Adipose tissue (tissue), 3 donors: ENCODE results near the gene NUS1. TPM values are rescaled to one million over a fixed set of nuclear protein-coding genes. Genes with fewer than 3 reads are reported as not detected.
"Not testable (repeated sequence)": the region's sequence is repeated elsewhere in the genome, so short reads cannot be mapped to it uniquely, and the experiment has no call there.

Source experiments
- H3K27ac ChIP-seq: one replicate; pipeline ENCODE4 v1.5.1; 2013; ENCODE audit warnings: low read depth, low read length
- WGBS, 3 donors: extraction: QIAGEN DNeasy Blood & Tissue Kit; methylation state at CpG; one replicate each; pipeline ENCODE4 v1.1.7; 2013; 5-methylcytosine and 5-hydroxymethylcytosine counted together
- polyA plus RNA-seq, 3 donors: library from polyadenylated mRNA; stranded (reverse); fragments of 200-250 nt; gene quantifications; one replicate each; pipeline ENCODE4 v1.2.3, GENCODE V29; 2013
- donor health status: healthy with polysubstance abuse.
- donor health status: Bipolar disorder and iron deficiency.
- donor health status: healthy.

The NUS1 gene
- polyA plus RNA-seq, 3 donors, result 11.8 to 21.9 (median 17.0) TPM

DNA sequence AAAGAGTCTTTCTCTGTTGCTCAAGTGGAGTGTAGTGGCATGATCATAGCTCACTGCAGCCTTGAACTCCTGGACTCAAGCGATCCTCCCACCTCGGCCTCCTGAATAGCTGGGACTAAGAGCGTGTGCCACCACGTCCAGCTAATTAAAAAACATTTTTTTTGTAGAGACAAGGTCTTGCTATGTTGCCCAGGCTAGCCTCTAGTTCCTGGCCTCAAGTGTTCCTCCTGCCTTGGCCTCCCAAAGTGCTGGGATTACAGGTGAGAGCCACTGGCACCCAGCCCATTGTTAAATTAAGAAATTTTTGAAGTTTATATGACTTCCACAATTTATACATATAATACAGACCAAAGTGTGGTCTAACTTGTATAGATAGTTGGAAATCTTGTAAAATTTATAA lies 14.3 kb downstream of the NUS1 start:
- WGBS, 3 donors, result 96 to 98% (median 97%) methylated on average over 4 of the region's 4 CpGs

DNA sequence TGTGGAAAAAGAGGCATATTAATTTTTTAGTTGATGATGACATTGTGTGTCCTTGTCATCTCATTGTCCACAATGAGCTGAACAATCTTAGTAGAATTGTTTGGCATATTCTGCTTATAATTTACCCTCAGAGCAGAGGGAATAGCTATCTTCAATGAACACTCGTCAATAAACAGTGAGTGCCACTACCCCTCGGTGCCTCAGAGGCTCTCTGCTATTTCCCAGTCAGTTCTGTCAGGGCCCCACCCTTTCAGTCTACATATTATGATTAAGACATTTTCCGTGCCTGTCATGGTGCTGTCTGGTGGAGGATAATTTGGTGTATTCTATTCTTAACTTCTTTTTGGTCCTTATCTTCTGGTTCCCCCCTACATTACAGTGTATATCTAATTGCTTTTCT lies 31.2 kb downstream of the NUS1 start:
- WGBS, 3 donors, result 63 to 77% (median 67%) methylated on average over 3 of the region's 3 CpGs

More for the DNA sequence above, 14.3 kb downstream of the NUS1 start:
- H3K27ac ChIP-seq, result not testable (repeated sequence)

DNA sequence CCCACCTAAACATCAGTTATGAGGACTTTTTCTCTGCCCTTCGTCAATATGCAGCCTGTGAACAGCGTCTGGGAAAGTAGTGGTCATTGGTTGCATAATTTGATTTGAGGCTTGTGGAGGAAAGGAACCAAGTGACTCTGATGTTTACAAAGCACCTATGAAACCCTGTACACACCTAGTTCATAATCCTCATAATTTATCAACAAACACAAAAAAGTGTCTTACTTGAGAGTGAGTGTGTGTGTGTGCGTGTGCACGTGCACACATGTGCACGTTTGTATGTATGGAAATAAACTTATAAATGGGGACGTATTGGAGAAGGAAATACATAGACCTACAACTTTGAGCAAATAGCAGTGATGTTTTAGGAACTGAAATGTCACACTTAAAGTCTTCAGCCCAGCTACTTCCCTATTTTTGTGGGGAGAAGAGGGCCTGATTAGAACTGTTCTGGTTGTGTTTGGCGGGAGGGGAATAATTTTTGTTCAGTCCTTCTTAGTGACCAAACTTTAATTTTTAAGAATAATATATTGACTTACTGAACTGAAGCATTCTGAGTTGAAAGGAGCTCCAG lies 31.8 kb downstream of the NUS1 start:
- WGBS, 3 donors, result 63 to 84% (median 64%) methylated on average over 6 of the region's 7 CpGs
- H3K27ac ChIP-seq, result not testable (repeated sequence)

More for the DNA sequence above, 31.2 kb downstream of the NUS1 start:
- no peak overlapping the region for H3K27ac ChIP-seq

- no peak overlapping the region for H3K27ac ChIP-seq
Measured at GRCh38 chr6:117711369-117711768, 36.1 kb downstream of the NUS1 start.

- no peak overlapping the region for H3K27ac ChIP-seq
Measured at GRCh38 chr6:117718895-117719294, 43.6 kb downstream of the NUS1 start.

- 95 to 97% (median 96%) methylated on average over 12 of the region's 12 CpGs for WGBS, 3 donors
- not testable (repeated sequence) for H3K27ac ChIP-seq
Measured at GRCh38 chr6:117721520-117721919, 46.3 kb downstream of the NUS1 start.

- 89 to 95% (median 95%) methylated on average over 1 of the region's 1 CpG for WGBS, 3 donors
- H3K27ac ChIP-seq, result no peak overlapping the region
Measured at GRCh38 chr6:117728626-117729025, 53.4 kb downstream of the NUS1 start.

- WGBS, 3 donors, result 40 to 48% (median 45%) methylated on average over 1 of the region's 1 CpG
- no peak overlapping the region for H3K27ac ChIP-seq
Measured at GRCh38 chr6:117729613-117730012, 54.3 kb downstream of the NUS1 start.

DNA sequence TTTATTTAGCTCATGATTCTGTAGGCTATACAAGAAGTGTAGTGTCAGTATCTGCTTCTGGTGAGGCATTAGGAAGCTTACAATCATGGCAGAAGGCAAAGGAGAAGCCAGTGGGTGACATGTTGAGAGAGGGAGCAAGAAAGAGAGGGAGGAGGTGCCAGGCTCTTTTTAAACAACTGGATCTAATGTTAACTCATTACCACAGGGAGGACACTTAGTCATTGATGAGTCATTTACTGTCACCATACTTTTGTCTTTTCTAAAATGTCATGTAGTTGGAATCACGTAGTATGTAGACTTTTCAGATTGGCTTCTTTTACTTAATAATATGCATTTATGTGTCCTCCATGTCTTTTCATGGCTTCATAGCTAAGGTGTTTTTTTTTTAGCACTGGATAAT lies 58.1 kb downstream of the NUS1 start:
- 82 to 92% (median 88%) methylated on average over 1 of the region's 1 CpG for WGBS, 3 donors
- no peak overlapping the region for H3K27ac ChIP-seq

DNA sequence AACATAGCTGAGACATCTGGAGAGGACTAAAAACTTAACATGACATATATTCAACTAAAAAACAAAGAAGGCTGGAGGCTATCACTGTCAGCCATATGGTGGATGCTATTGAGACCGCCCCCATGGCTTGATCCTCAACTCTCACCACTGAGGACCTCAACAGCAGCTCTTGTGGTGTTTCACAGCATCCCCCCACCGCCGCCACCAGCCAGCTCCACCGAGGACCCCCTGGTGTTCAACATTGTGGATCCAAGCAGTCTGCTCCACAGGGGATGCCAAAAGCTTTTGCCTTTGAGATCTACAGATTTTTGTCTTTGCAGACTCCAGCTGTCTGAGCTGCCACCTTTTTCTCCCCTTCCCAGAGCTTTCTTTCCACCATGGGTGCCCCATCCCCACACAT lies 64.6 kb downstream of the NUS1 start:
- WGBS, 3 donors, result 51 to 76% (median 62%) methylated on average over 4 of the region's 4 CpGs
- H3K27ac ChIP-seq, result no peak overlapping the region

DNA sequence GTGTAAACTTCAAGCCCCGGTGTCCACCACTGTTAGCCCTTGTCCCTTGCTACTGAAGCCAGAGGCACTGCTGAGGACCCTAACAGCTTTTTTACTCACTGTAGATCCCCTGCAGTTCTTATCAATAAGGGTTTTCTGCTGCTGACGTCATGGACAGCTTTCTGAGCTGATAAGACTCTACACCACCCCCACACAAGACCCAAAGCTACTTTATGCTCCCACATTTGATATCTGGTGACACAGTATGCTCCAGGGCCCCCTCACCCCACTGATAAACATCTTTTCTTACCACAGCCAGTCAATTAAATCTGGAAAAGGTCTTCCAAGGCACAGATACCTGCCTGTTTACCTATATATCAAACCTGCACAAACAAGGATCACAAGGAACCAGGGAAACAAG lies 65.3 kb downstream of the NUS1 start:
- WGBS, 3 donors, result 43 to 53% (median 51%) methylated on average over 2 of the region's 2 CpGs
- H3K27ac ChIP-seq, result no peak overlapping the region

DNA sequence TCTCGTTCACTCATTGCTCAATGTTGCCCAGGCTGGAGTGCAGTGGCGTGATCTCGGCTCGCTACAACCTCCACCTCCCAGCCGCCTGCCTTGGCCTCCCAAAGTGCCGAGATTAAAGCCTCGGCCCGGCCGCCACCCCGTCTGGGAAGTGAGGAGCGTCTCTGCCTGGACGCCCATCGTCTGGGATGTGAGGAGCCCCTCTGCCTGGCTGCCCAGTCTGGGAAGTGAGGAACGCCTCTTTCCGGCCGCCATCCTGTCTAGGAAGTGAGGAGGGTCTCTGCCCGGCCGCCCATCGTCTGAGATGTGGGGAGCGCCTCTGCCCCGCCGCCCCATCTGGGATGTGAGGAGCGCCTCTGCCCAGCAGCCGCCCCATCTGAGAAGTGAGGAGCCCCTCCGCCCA lies 75.4 kb downstream of the NUS1 start:
- H3K27ac ChIP-seq, result not testable (repeated sequence)
- 93 to 94% (median 94%) methylated on average over 25 of the region's 25 CpGs for WGBS, 3 donors

Other genes starting within 250 kb of the NUS1 start
- under 1 TPM in 2 of 3 donors, not detected in 1; 0.01 TPM for gene ROS1, start 249.5 kb upstream of the NUS1 start, polyA plus RNA-seq
- gene DCBLD1, start 192.8 kb upstream of the NUS1 start, polyA plus RNA-seq, result 1 to 10 TPM; 4.2 to 5.5 (median 4.7) TPM
- gene GOPC, start 73.0 kb upstream of the NUS1 start, polyA plus RNA-seq, result 10 to 100 TPM in 1 of 3 donors, 1 to 10 TPM in 2; 6.3 to 16.6 (median 8.8) TPM
- under 1 TPM; 0.17 to 0.79 (median 0.49) TPM for gene SLC35F1, start 231.8 kb downstream of the NUS1 start, polyA plus RNA-seq